H9 (cell line): Measurements from ENCODE around the gene ATP6V1D. TPM values are rescaled to one million over a fixed set of nuclear protein-coding genes. Genes with fewer than 3 reads are reported as not detected.

Source experiments
- DNase-seq: peaks from one replicate; pipeline ENCODE4 v3.0.0-alpha.2; 2017
- H2AFZ ChIP-seq: one replicate; pipeline ENCODE4 v1.6.1; 2013; ENCODE audit warnings: mild to moderate bottlenecking, low read length, control low read depth, moderate library complexity
- H2AK5ac ChIP-seq: 2 replicates; pipeline ENCODE4 v1.6.1; 2013; ENCODE audit warnings: low read length, control low read depth, mixed read lengths; ENCODE audit not compliant: insufficient read length
- H2BK120ac ChIP-seq: one replicate; pipeline ENCODE4 v1.6.1; 2013; ENCODE audit warnings: low read depth, mild to moderate bottlenecking, low read length, control low read depth, inconsistent platforms; ENCODE audit not compliant: poor library complexity, severe bottlenecking
- H2BK12ac ChIP-seq: 2 replicates; pipeline ENCODE4 v1.6.1; 2013; ENCODE audit warnings: low read length, control low read depth, mixed read lengths, low read depth; ENCODE audit not compliant: insufficient read length
- H2BK15ac ChIP-seq: 2 replicates; pipeline ENCODE4 v1.6.1; 2013; ENCODE audit warnings: low read depth, low read length, control low read depth
- H2BK20ac ChIP-seq: one replicate; pipeline ENCODE4 v1.6.1; 2013; ENCODE audit warnings: low read depth, mild to moderate bottlenecking, low read length, control low read depth, inconsistent platforms; ENCODE audit not compliant: poor library complexity, severe bottlenecking
- H2BK5ac ChIP-seq: 2 replicates; pipeline ENCODE4 v1.6.1; 2013; ENCODE audit warnings: low read length, control low read depth, mixed read lengths; ENCODE audit not compliant: insufficient read length
- H3K14ac ChIP-seq: 2 replicates; pipeline ENCODE4 v1.6.1; 2013; ENCODE audit warnings: low read length, control low read depth; ENCODE audit not compliant: insufficient read depth
- H3K18ac ChIP-seq: 2 replicates; pipeline ENCODE4 v1.6.1; 2013; ENCODE audit warnings: low read depth, mild to moderate bottlenecking, mixed read lengths, low read length, control low read depth; ENCODE audit not compliant: insufficient read length
- H3K23ac ChIP-seq: 2 replicates; pipeline ENCODE4 v1.6.1; 2013; ENCODE audit warnings: low read length, control low read depth, mixed read lengths, low read depth; ENCODE audit not compliant: insufficient read length
- H3K23me2 ChIP-seq: 2 replicates; pipeline ENCODE4 v1.6.1; 2013; ENCODE audit warnings: low read depth, mild to moderate bottlenecking, mixed read lengths, low read length, control low read depth; ENCODE audit not compliant: insufficient read length, poor library complexity, severe bottlenecking
- H3K27ac ChIP-seq: 2 replicates; pipeline ENCODE4 v1.5.1; 2013; ENCODE audit warnings: low read length, control low read depth, mixed read lengths, low read depth; ENCODE audit not compliant: insufficient read length
- H3K27me3 ChIP-seq: 2 replicates; pipeline ENCODE4 v1.6.1; 2013; ENCODE audit warnings: low read length, control low read depth, inconsistent platforms; ENCODE audit not compliant: insufficient read depth
- H3K4ac ChIP-seq: 2 replicates; pipeline ENCODE4 v1.6.1; 2013; ENCODE audit warnings: low read depth, mild to moderate bottlenecking, control low read depth, inconsistent platforms, low read length, moderate library complexity
- H3K4me1 ChIP-seq: 2 replicates; pipeline ENCODE4 v1.6.1; 2013; ENCODE audit warnings: low read length, control low read depth, inconsistent platforms; ENCODE audit not compliant: insufficient read depth
- H3K4me2 ChIP-seq: 2 replicates; pipeline ENCODE4 v1.6.1; 2013; ENCODE audit warnings: low read length, control low read depth, mixed read lengths; ENCODE audit not compliant: insufficient read length, insufficient read depth
- H3K56ac ChIP-seq: 2 replicates; pipeline ENCODE4 v1.6.1; 2013; ENCODE audit warnings: low read depth, mild to moderate bottlenecking, mixed read lengths, low read length, control low read depth; ENCODE audit not compliant: insufficient read length
- H3K79me1 ChIP-seq: 2 replicates; pipeline ENCODE4 v1.6.1; 2013; ENCODE audit warnings: low read depth, mild to moderate bottlenecking, moderate library complexity, low read length, control low read depth, inconsistent platforms; ENCODE audit not compliant: insufficient read depth, poor library complexity, severe bottlenecking
- H3K79me2 ChIP-seq: 2 replicates; pipeline ENCODE4 v1.6.1; 2013; ENCODE audit warnings: low read length, control low read depth, inconsistent platforms; ENCODE audit not compliant: insufficient read depth
- H3K9ac ChIP-seq: 2 replicates; pipeline ENCODE4 v1.6.1; 2013; ENCODE audit warnings: low read length, control low read depth, mixed read lengths; ENCODE audit not compliant: insufficient read length; ENCODE audit errors: extremely low read depth
- H3K9me3 ChIP-seq: one replicate; pipeline ENCODE4 v1.6.1; 2013; ENCODE audit warnings: low read depth, low read length, inconsistent platforms; ENCODE audit not compliant: control insufficient read depth
- H3T11ph ChIP-seq: one replicate; pipeline ENCODE4 v1.6.1; 2013; ENCODE audit warnings: mild to moderate bottlenecking, low read length, control low read depth, inconsistent platforms
- H4K20me1 ChIP-seq: one replicate; pipeline ENCODE4 v1.6.1; 2013; ENCODE audit not compliant: control insufficient read depth, insufficient read length, insufficient read depth
- H4K5ac ChIP-seq: 2 replicates; pipeline ENCODE4 v1.6.1; 2013; ENCODE audit warnings: low read depth, mild to moderate bottlenecking, mixed read lengths, low read length, control low read depth; ENCODE audit not compliant: insufficient read length
- H4K8ac ChIP-seq: replicated peaks from 2 replicates; pipeline ENCODE4 v1.6.1; 2013; ENCODE audit warnings: low read length, control low read depth, mixed read lengths, low read depth; ENCODE audit not compliant: insufficient read length
- H4K91ac ChIP-seq: 2 replicates; pipeline ENCODE4 v1.6.1; 2013; ENCODE audit warnings: low read depth, mild to moderate bottlenecking, moderate library complexity, mixed read lengths, low read length, control low read depth; ENCODE audit not compliant: insufficient read length
- H3K27ac Mint-ChIP-seq, 3 experiments: 2 replicates in 2 of 3; 3 replicates in 1 of 3; pipeline ENCODE4 v1.8.0; 2020 to 2021; ENCODE audit warnings: mixed read lengths in 3 of 3, mild to moderate bottlenecking in 1 of 3, moderate library complexity in 1 of 3
- H3K27me3 Mint-ChIP-seq: 2 replicates; pipeline ENCODE4 v1.8.0; 2021; ENCODE audit warnings: low read depth, mild to moderate bottlenecking, moderate library complexity, mixed read lengths
- H3K36me3 Mint-ChIP-seq, 3 experiments: 2 replicates in 2 of 3; 3 replicates in 1 of 3; pipeline ENCODE4 v1.8.0; 2020 to 2021; ENCODE audit warnings: low read depth in 3 of 3, mixed read lengths in 3 of 3; ENCODE audit not compliant: insufficient read depth in 1 of 3
- H3K4me1 Mint-ChIP-seq, 2 experiments: 2 replicates each; pipeline ENCODE4 v1.8.0; 2020; ENCODE audit warnings: mixed read lengths in 2 of 2
- H3K4me3 Mint-ChIP-seq, 2 experiments: 2 replicates in 1 of 2; 3 replicates in 1 of 2; pipeline ENCODE4 v1.8.0; 2020 to 2021; ENCODE audit warnings: mild to moderate bottlenecking in 2 of 2, mixed read lengths in 2 of 2, moderate library complexity in 1 of 2
- H3K9me3 Mint-ChIP-seq, 2 experiments: 2 replicates in 1 of 2; 3 replicates in 1 of 2; pipeline ENCODE4 v1.8.0; 2020; ENCODE audit warnings: mild to moderate bottlenecking in 2 of 2, mixed read lengths in 2 of 2, moderate library complexity in 1 of 2
- CTCF ChIP-seq: fragments of 200-600 bp; sonication (generic); conservative IDR thresholded peaks from 3 replicates; pipeline ENCODE4 v1.8.0; 2021; ENCODE audit warnings: antibody characterized with exemption, mild to moderate bottlenecking
- WGBS: extraction: QIAGEN DNeasy Blood & Tissue Kit; methylation state at CpG from one replicate; pipeline ENCODE4 v1.1.7; 2013; ENCODE audit warnings: missing lambda C conversion rate, low lambda C conversion rate, mixed read lengths; ENCODE audit not compliant: insufficient read length; ENCODE audit errors: extremely low coverage; 5-methylcytosine and 5-hydroxymethylcytosine counted together
- total RNA-seq: library from RNA; stranded (reverse); gene quantifications from 2 replicates; pipeline ENCODE4 v1.2.1, GENCODE V29; 2021

Gene ATP6V1D
- total RNA-seq, 1 experiment from 2014 or later, result 85.7 TPM

- H3K23me2 ChIP-seq, result no peaks in the 10 kb centered on the region
- no peaks in the 10 kb centered on the region for H3K9me3 ChIP-seq
- H3K14ac ChIP-seq, result no peak overlapping the region
- H2AK5ac ChIP-seq, result no peak overlapping the region
- H3K18ac ChIP-seq, result no peak overlapping the region
- H4K5ac ChIP-seq, result no peak overlapping the region
- WGBS, result no CpG with 5 or more reads among the region's 5 CpGs
- Mint-ChIP-seq H3K27me3 (no peaks in the 10 kb centered on the region), H3K27ac (no peak overlapping the region), H3K4me3 (no peak overlapping the region), H3K4me1 (peaks cover 3 to 13% of the 10 kb centered on the region in 2 experiments), H3K36me3 (no peaks in the 10 kb centered on the region), H3K9me3 (peaks cover 0 to 3% of the 10 kb centered on the region in 2 experiments; a peak in 1 of 5 replicates)
- H3K4ac ChIP-seq, result no peak overlapping the region
- H2BK20ac ChIP-seq, result no peak overlapping the region
- H2AFZ ChIP-seq, result no peak overlapping the region
- no peaks in the 10 kb centered on the region for H3K4me1 ChIP-seq
- H3T11ph ChIP-seq, result no peak overlapping the region
- no peaks in the 10 kb centered on the region for H3K79me1 ChIP-seq
- no peak overlapping the region for H2BK12ac ChIP-seq
- H3K27me3 ChIP-seq, result no peaks in the 10 kb centered on the region
- H3K9ac ChIP-seq, result no peak overlapping the region
- H3K4me2 ChIP-seq, result no peak overlapping the region
- H3K27ac ChIP-seq, result no peak overlapping the region
- H3K56ac ChIP-seq, result no peak overlapping the region
- no peak overlapping the region for H2BK5ac ChIP-seq
- TF ChIP-seq CTCF, result no peak
- H3K79me2 ChIP-seq, result no peaks in the 10 kb centered on the region
- no peak overlapping the region for H4K8ac ChIP-seq
- H4K91ac ChIP-seq, result no peak overlapping the region
- H2BK120ac ChIP-seq, result no peak overlapping the region
- H3K23ac ChIP-seq, result no peak overlapping the region
- no peak overlapping the region for H2BK15ac ChIP-seq
- no peaks in the 10 kb centered on the region for H4K20me1 ChIP-seq
- no peak for DNase-seq
Observed at GRCh38 chr14:67405771-67406170, 46.2 kb upstream of the ATP6V1D start.
